Transverse colon (tissue), 4 donors: ENCODE measurements around the gene OR1I1. TPM values are rescaled to one million over a fixed set of nuclear protein-coding genes. Genes with fewer than 3 reads are reported as not detected.

Experiments used
- DNase-seq: peaks from one replicate; pipeline ENCODE4 v3.0.0-alpha.2; 2019
- H3K27ac ChIP-seq, 4 donors: fragments of 200-600 bp; sonication (generic); 2 replicates each; pipeline ENCODE4 v1.5.1; 2016 to 2018; ENCODE audit warnings: inconsistent platforms in 4 of 4
- H3K27me3 ChIP-seq: fragments of 200-600 bp; sonication (generic); 2 replicates; pipeline ENCODE4 v1.5.1; 2017; ENCODE audit warnings: inconsistent platforms
- H3K36me3 ChIP-seq, 4 donors: fragments of 200-600 bp; sonication (generic); 2 replicates each; pipeline ENCODE4 v1.5.1; 2017 to 2019; ENCODE audit warnings: inconsistent platforms in 4 of 4
- H3K4me1 ChIP-seq, 4 donors: fragments of 200-600 bp; sonication (generic); 2 replicates each; pipeline ENCODE4 v1.5.1; 2017 to 2020; ENCODE audit warnings: inconsistent platforms in 4 of 4
- H3K4me3 ChIP-seq, 4 donors: fragments of 200-600 bp; sonication (generic); 1 replicate in 1 of 4; 2 replicates in 3 of 4; pipeline versions ENCODE4 v1.5.1 to v1.6.1; 2017 to 2019; ENCODE audit warnings: inconsistent platforms in 4 of 4
- H3K9me3 ChIP-seq, 2 donors: fragments of 200-600 bp; sonication (generic); 2 replicates each; pipeline ENCODE4 v1.5.1; 2017 to 2019; ENCODE audit warnings: inconsistent platforms in 2 of 2
- EP300 ChIP-seq: sonication (generic); formaldehyde crosslinking; IDR thresholded peaks from one replicate; pipeline ENCODE4 v1.6.1; 2017; ENCODE audit warnings: antibody characterized with exemption, low read depth
- POLR2A ChIP-seq: fragments of 450-650 bp; IDR thresholded peaks from one replicate; pipeline ENCODE4 v1.6.1; 2016; ENCODE audit warnings: antibody characterized with exemption, mild to moderate bottlenecking, moderate library complexity
- POLR2AphosphoS5 ChIP-seq, 3 donors: sonication (generic); formaldehyde crosslinking; IDR thresholded peaks; one replicate each; pipeline ENCODE4 v1.6.1; 2016; ENCODE audit warnings: antibody characterized with exemption in 3 of 3
- WGBS, 2 donors: methylation state at CpG; one replicate each; pipeline ENCODE4 v1.1.5; 2018; ENCODE audit warnings: low coverage in 1 of 2; 5-methylcytosine and 5-hydroxymethylcytosine counted together
- in situ Hi-C, 4 donors: fragments of 200-750 bp; cut with MboI; loops; one replicate each; pipeline versions ENCODE4 v1.15.0 to v1.15.1; 2017; ENCODE audit warnings: low sequenced_read_pairs in 3 of 4, low pct_ligation_motif_present in 1 of 4, low pct_unique_long_range_greater_than_20kb in 1 of 4
- intact Hi-C: fragments of 100-400 bp; cut with DNase I; formaldehyde crosslinking; loops from one replicate; pipeline ENCODE4 v1.15.1; 2023; ENCODE audit warnings: low total_unique reads
- total RNA-seq, 4 donors: library from RNA; depleted of rRNA; stranded (reverse); fragments of >200 nt; gene quantifications; one replicate each; pipeline ENCODE4 v1.1.0, GENCODE V29; 2016
- TF ChIP-seq, protein P1 (sequence below), 5 experiments: fragments of 200-600 bp in 3 of 5; fragments of 450-650 bp in 2 of 5; sonication (generic) in 3 of 5; IDR thresholded peaks; 1 replicate in 2 of 5; 2 replicates in 3 of 5; pipeline ENCODE4 v1.5.1; 2016 to 2017; ENCODE audit warnings: antibody characterized with exemption in 5 of 5, inconsistent platforms in 3 of 5, mild to moderate bottlenecking in 2 of 5, moderate library complexity in 1 of 5

The OR1I1 gene
- total RNA-seq, 4 donors from 2014 or later, result not detected

- TF ChIP-seq POLR2A (no peak), EP300 (no peak), POLR2AphosphoS5 (IDR thresholded peaks at IDR 0.05) (no peak)
- TF ChIP-seq, protein P1, sequence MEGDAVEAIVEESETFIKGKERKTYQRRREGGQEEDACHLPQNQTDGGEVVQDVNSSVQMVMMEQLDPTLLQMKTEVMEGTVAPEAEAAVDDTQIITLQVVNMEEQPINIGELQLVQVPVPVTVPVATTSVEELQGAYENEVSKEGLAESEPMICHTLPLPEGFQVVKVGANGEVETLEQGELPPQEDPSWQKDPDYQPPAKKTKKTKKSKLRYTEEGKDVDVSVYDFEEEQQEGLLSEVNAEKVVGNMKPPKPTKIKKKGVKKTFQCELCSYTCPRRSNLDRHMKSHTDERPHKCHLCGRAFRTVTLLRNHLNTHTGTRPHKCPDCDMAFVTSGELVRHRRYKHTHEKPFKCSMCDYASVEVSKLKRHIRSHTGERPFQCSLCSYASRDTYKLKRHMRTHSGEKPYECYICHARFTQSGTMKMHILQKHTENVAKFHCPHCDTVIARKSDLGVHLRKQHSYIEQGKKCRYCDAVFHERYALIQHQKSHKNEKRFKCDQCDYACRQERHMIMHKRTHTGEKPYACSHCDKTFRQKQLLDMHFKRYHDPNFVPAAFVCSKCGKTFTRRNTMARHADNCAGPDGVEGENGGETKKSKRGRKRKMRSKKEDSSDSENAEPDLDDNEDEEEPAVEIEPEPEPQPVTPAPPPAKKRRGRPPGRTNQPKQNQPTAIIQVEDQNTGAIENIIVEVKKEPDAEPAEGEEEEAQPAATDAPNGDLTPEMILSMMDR (IDR thresholded peaks at IDR 0.05), result no peak
- Histone ChIP-seq H3K36me3 (peaks cover 0 to 26% (median 13%) of the 10 kb centered on the region in 4 donors), H3K9me3 (no peaks in the 10 kb centered on the region), H3K4me3 (no peak overlapping the region), H3K27ac (peak overlapping the region in 2 of 4 donors; percentile 39 to 73), H3K27me3 (peaks cover 2% of the 10 kb centered on the region), H3K4me1 (peaks cover 0 to 5% (median 0%) of the 10 kb centered on the region in 4 donors)
- in situ Hi-C loops (no loop called here), intact Hi-C loops (loop anchor here (5.0 kb wide), 1 partner anchor 872 kb away; no protein-coding TSS in a partner anchor)
- WGBS, 2 donors, result 78% methylated on average over 7 of the region's 7 CpGs; no CpG with 5 or more reads in 1 of the 2 donors
- DNase-seq, result no peak
Measured at GRCh38 chr19:15114153-15114540, 32.1 kb downstream of the OR1I1 start.

DNA sequence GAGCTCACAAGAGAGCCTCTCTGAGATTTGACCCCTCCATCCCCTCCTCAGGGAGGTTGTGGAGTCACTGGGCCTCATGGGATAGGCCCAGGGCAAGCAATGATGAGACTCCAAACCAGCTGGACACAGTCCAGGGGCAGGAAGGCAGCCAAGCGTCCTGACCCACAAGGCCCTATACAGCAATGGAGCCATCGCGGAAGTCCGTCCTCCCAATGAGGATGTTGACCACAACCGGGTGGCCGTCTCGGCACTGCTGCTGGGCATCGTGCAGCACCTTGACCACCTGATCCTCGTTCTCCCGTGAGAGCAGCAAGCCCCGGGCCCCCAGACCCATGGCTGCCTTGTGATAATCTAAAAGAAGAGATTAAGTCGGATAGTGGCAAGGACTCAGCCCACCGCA is 33.1 kb downstream of the OR1I1 start:
- 58% methylated on average over 13 of the region's 13 CpGs; no CpG with 5 or more reads in 1 of the 2 donors for WGBS, 2 donors
- TF ChIP-seq, protein P1 (IDR thresholded peaks at IDR 0.05), result no peak
- TF ChIP-seq EP300, result no peak
- TF ChIP-seq POLR2A, result no peak
- no peak for TF ChIP-seq POLR2AphosphoS5 (IDR thresholded peaks at IDR 0.05)
- peaks cover 0 to 36% (median 17%) of the 10 kb centered on the region in 4 donors for H3K36me3 ChIP-seq
- peak; percentile 42 for DNase-seq
- in situ Hi-C loops (no loop called here), intact Hi-C loops (no loop called here)
- H3K27ac ChIP-seq, result peak overlapping the region in 3 of 4 donors; percentile 4 to 73 (median 39)
- H3K9me3 ChIP-seq, result no peaks in the 10 kb centered on the region
- H3K4me3 ChIP-seq, result no peak overlapping the region
- no peaks in the 10 kb centered on the region for H3K27me3 ChIP-seq
- H3K4me1 ChIP-seq, result peaks cover 0 to 5% (median 0%) of the 10 kb centered on the region in 4 donors

- TF ChIP-seq POLR2AphosphoS5 (IDR thresholded peaks at IDR 0.05) (peak in 1 of 3 donors; percentile 5), EP300 (no peak), POLR2A (no peak)
- TF ChIP-seq, protein P1 (IDR thresholded peaks at IDR 0.05), result no peak
- 90% methylated on average over 18 of the region's 23 CpGs; no CpG with 5 or more reads in 1 of the 2 donors for WGBS, 2 donors
- Histone ChIP-seq H3K36me3 (peaks cover 0 to 44% (median 21%) of the 10 kb centered on the region in 4 donors), H3K4me1 (peaks cover 0 to 5% (median 0%) of the 10 kb centered on the region in 4 donors), H3K4me3 (no peak overlapping the region), H3K27me3 (no peaks in the 10 kb centered on the region), H3K9me3 (no peaks in the 10 kb centered on the region), H3K27ac (peak overlapping the region in 3 of 4 donors; percentile 4 to 73 (median 39))
- DNase-seq, result no peak
- in situ Hi-C loops (no loop called here), intact Hi-C loops (no loop called here)
Measured at GRCh38 chr19:15115762-15116615, 34.0 kb downstream of the OR1I1 start.

- intact Hi-C loops (no loop called here), in situ Hi-C loops (no loop called here)
- 90 to 98% methylated on average over 8 to 12 of the region's 12 CpGs for WGBS, 2 donors
- H3K27me3 ChIP-seq, result no peaks in the 10 kb centered on the region
- TF ChIP-seq, protein P1 (IDR thresholded peaks at IDR 0.05), result no peak
- peak in 1 of 3 donors; percentile 1 for TF ChIP-seq POLR2AphosphoS5 (IDR thresholded peaks at IDR 0.05)
- H3K4me1 ChIP-seq, result peaks cover 0 to 5% (median 0%) of the 10 kb centered on the region in 4 donors
- no peaks in the 10 kb centered on the region for H3K9me3 ChIP-seq
- peaks cover 0 to 50% (median 24%) of the 10 kb centered on the region in 4 donors for H3K36me3 ChIP-seq
- H3K4me3 ChIP-seq, result no peak overlapping the region
- no peak overlapping the region for H3K27ac ChIP-seq
- no peak for DNase-seq
Measured at GRCh38 chr19:15116856-15117255, 34.8 kb downstream of the OR1I1 start.
